Activated CD4-positive, alpha-beta memory T cell treated with anti-CD3 and anti-CD28 coated beads, Interleukin-2, amount 10 ng/mL, durations not matched to agents 7 days and 5 days (primary cell): ENCODE measurements around the gene PPY. TPM values are rescaled to one million over a fixed set of nuclear protein-coding genes. Genes with fewer than 3 reads are reported as not detected.
A peak's percentile ranks its signal among the peaks of the same experiment; 100 is the strongest.

Source experiments
- CTCF ChIA-PET: fragments of 350-600 bp; sonication (Branson Sonifier 250); formaldehyde crosslinking; loops from one replicate; lab custom pipeline; 2021; ENCODE audit warnings: antibody characterized with exemption, inconsistent platforms; lab: Charles Lee
- POLR2A ChIA-PET: fragments of 350-600 bp; sonication (Branson Sonifier 250); formaldehyde crosslinking; loops from one replicate; lab custom pipeline; 2021; ENCODE audit warnings: antibody characterized with exemption; lab: Charles Lee
- DNase-seq: peaks from one replicate; pipeline ENCODE4 v3.0.0-alpha.2; 2020
- H3K27ac Mint-ChIP-seq: one replicate; pipeline ENCODE4 v1.8.0; 2021; ENCODE audit warnings: mild to moderate bottlenecking, mixed read lengths
- H3K27me3 Mint-ChIP-seq: one replicate; pipeline ENCODE4 v1.8.0; 2021; ENCODE audit warnings: mixed read lengths
- H3K36me3 Mint-ChIP-seq: one replicate; pipeline ENCODE4 v1.8.0; 2021; ENCODE audit warnings: low read depth, mixed read lengths
- H3K4me1 Mint-ChIP-seq: one replicate; pipeline ENCODE4 v1.8.0; 2021; ENCODE audit warnings: mixed read lengths
- H3K4me3 Mint-ChIP-seq: one replicate; pipeline ENCODE4 v1.8.0; 2021; ENCODE audit warnings: mild to moderate bottlenecking, mixed read lengths
- H3K9me3 Mint-ChIP-seq: one replicate; pipeline ENCODE4 v1.8.0; 2021; ENCODE audit warnings: mixed read lengths
- total RNA-seq, 2 experiments: library from RNA; stranded (reverse); gene quantifications; one replicate each; pipeline ENCODE4 v1.2.3, GENCODE V29; 2021

PPY gene
- total RNA-seq, 2 experiments from 2014 or later, result not detected

DNA sequence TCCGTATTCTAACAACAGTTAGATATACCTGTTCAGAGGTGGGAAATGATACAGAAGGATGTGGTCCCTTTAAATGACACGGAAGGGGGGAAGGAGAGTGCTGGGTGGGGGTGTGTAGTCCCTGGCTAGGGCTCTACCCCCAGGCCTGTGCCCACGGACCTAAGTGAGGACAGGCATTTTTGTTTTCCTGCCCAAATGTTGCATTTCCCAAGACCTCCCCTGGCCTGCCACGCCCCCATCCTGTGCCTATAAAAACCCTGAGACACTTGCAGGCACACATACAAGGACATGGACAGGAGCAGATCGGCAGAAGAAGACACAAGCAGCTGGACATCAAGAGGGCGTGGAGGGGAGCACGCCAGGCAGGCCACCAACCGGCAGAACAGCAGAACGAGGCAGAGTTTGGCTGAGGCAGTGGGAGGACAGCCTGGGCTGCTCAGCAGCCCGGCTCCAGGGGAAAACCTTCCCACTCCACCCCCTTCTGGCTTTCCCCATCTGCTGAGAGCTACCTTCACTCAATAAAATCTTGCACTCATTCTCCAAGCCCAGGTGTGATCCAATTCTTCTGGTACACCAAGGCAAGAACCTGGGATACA, 21.7 kb downstream of the PPY start:
- CTCF ChIA-PET, result interaction anchor here (1.3 kb wide), 1 partner anchor 121 kb away, joined by 3 read pairs; no protein-coding TSS in a partner anchor
- POLR2A ChIA-PET, result no interaction called here

DNA sequence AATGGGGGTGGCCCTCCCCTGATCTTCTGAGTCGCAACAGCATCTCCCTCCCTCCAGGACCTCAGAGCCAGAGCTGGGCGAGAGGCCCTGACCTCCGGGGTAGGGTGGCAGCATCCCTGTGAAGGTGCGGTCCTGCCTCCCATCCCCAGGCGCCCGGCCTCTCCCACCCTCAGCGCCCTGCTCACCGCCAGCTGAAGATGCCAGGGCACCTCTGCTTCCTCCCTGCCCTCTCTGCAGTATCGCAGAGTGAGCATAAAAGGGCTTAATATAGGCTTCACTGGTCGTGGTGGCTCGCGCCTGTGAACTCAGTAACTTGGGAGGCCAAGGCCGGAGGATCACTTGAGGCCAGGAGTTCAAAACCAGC, 24.3 kb downstream of the PPY start:
- ChIA-PET POLR2A (no interaction called here), CTCF (interaction anchor here (0.9 to 3.2 kb wide), 6 partner anchors 8 to 124 kb away, joined by 3 to 8 read pairs (median 4); no protein-coding TSS in a partner anchor)
- no peaks in the 10 kb centered on the region for H3K27me3 Mint-ChIP-seq
- no peaks in the 10 kb centered on the region for H3K36me3 Mint-ChIP-seq
- H3K4me3 Mint-ChIP-seq, result peak overlapping the region; percentile 71
- no peaks in the 10 kb centered on the region for H3K9me3 Mint-ChIP-seq
- peak overlapping the region; percentile 67 for H3K27ac Mint-ChIP-seq
- H3K4me1 Mint-ChIP-seq, result peaks cover 21% of the 10 kb centered on the region
- DNase-seq, result no peak

More for the DNA sequence above, 21.7 kb downstream of the PPY start:
- DNase-seq, result no peak
- peaks cover 33% of the 10 kb centered on the region for H3K4me1 Mint-ChIP-seq
- no peaks in the 10 kb centered on the region for H3K36me3 Mint-ChIP-seq
- no peak overlapping the region for H3K4me3 Mint-ChIP-seq
- no peaks in the 10 kb centered on the region for H3K9me3 Mint-ChIP-seq
- H3K27me3 Mint-ChIP-seq, result no peaks in the 10 kb centered on the region
- H3K27ac Mint-ChIP-seq, result no peak overlapping the region

DNA sequence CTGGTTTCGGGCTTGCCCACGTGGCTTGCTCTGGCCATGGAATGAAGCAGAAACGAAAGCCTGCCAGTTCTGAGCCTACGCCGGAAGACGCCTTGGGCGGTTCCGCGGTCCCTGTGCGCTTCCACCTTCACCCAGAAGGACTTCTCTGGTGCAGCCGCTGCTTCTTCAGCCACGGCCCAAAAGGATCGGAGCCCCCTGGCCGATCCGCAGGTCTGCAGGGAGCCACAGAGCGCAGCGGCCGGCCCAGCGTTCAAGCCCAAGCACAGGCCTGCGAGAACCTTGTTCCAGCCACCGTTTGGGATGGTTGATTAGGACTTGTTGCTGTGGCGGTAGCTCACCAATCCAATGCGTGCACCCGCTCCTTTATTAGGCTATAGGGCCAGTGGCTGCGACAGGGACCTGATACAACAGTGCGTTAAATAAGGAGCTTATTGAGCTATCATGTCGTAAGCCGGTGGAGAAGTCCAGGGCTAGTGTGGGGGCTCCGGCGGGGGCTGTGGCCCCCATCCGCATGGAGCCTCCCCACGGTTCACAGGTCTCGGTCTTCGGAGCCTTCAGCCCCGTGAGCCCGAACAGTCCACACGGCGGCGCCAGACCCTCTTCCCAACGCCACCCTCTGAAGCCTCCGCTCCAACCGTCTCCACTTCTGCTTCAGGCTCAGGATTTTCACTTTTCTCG, 24.8 kb downstream of the PPY start:
- peaks cover 21% of the 10 kb centered on the region for H3K4me1 Mint-ChIP-seq
- no peaks in the 10 kb centered on the region for H3K36me3 Mint-ChIP-seq
- H3K27me3 Mint-ChIP-seq, result no peaks in the 10 kb centered on the region
- H3K27ac Mint-ChIP-seq, result peak overlapping the region; percentile 67
- ChIA-PET POLR2A (no interaction called here), CTCF (interaction anchor here (0.9 to 3.2 kb wide), 7 partner anchors 9 to 125 kb away, joined by 3 to 8 read pairs (median 4); no protein-coding TSS in a partner anchor)
- H3K4me3 Mint-ChIP-seq, result peak overlapping the region; percentile 71
- no peaks in the 10 kb centered on the region for H3K9me3 Mint-ChIP-seq
- peak; percentile 66 for DNase-seq

DNA sequence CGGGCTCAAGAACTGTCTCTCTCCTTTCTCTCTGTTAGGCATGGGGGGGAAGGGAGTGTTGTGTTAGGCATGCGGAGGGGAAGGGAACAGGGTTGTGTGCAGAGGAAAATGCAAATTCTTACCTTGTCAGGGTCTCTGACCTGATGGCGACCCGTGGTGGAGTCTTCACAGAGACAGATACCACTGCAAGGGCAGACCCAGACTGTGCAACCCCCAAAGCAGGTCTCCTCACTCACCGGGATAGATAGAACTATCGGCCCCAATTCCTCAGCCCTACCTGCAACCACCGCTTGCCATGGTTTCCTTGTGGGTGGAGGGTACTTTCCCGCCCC, 25.3 kb downstream of the PPY start:
- ChIA-PET CTCF (interaction anchor here (0.9 to 3.2 kb wide), 7 partner anchors 8 to 125 kb away, joined by 3 to 8 read pairs (median 4); no protein-coding TSS in a partner anchor), POLR2A (no interaction called here)
- Mint-ChIP-seq H3K36me3 (no peaks in the 10 kb centered on the region), H3K27me3 (no peaks in the 10 kb centered on the region), H3K4me1 (peaks cover 21% of the 10 kb centered on the region), H3K9me3 (no peaks in the 10 kb centered on the region), H3K27ac (peak overlapping the region; percentile 67), H3K4me3 (peak overlapping the region; percentile 71)
- no peak for DNase-seq

DNA sequence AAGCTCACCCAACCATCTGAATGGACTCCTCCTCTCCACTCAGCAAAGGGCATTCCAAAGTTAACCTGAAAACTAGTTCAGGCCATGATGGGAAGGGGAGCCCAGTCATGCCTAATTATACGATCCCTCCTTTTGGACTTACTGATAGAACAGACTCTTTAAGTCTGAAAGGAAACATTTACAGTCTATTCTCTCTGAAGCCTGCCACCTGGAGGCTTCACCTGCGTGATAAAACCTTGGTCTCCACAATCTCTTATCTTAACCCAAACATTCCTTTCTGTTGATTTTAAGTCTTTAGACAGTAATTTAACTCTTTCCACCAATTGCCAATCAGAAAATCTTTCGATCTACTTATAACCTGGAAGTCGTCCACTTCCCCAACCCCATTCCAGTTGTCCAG, 25.9 kb downstream of the PPY start:
- Mint-ChIP-seq H3K4me1 (peaks cover 21% of the 10 kb centered on the region), H3K27ac (no peak overlapping the region), H3K36me3 (no peaks in the 10 kb centered on the region), H3K9me3 (no peaks in the 10 kb centered on the region), H3K4me3 (peak overlapping the region; percentile 4), H3K27me3 (no peaks in the 10 kb centered on the region)
- no peak for DNase-seq
- ChIA-PET POLR2A (no interaction called here), CTCF (interaction anchor here (1.0 to 3.2 kb wide), 3 partner anchors 9 to 28 kb away, joined by 3 to 8 read pairs (median 5); no protein-coding TSS in a partner anchor)

DNA sequence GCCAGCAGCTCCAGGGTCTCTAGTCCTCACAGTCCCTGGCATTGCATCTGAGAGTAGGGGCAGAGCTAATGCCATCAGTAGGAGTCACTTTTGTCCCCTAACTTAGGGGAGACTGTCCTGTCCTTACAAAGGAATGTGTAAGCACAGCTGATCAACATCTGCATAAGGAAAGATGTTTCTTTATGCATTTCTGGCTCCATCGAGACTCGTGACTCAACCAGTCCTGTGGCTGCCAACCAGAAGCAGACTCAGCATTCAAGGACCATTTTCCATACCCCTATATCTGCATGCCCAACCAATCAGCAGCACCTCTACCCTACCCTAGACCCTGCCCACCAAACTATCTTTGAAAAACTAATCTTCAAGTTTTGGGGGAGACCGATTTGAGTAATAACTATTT, 26.7 kb downstream of the PPY start:
- H3K4me1 Mint-ChIP-seq, result peaks cover 21% of the 10 kb centered on the region
- H3K36me3 Mint-ChIP-seq, result no peaks in the 10 kb centered on the region
- H3K27ac Mint-ChIP-seq, result no peak overlapping the region
- no peak overlapping the region for H3K4me3 Mint-ChIP-seq
- no peak for DNase-seq
- H3K27me3 Mint-ChIP-seq, result no peaks in the 10 kb centered on the region
- ChIA-PET CTCF (interaction anchor here (1.6 to 2.0 kb wide), 4 partner anchors 12 to 36 kb away, joined by 4 to 9 read pairs (median 6); no protein-coding TSS in a partner anchor), POLR2A (no interaction called here)
- H3K9me3 Mint-ChIP-seq, result no peaks in the 10 kb centered on the region

DNA sequence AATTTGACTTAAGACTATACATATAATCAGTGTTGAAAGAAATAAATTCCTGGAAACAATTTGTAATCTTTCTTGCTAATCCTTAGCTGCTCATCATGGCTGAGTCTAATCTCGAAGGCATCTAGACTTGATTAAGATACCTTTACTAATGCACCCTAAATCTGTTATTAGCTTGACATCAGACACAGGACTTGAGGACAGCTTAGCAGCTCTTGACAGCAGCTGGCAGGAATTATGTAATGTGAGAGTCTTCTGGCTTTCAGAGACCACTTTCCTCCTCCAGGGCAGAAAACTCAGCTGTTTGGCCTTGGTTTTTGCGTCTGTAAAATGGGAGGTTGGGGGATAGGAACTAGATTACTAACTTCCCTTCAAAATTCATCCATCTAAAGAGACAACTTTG, 27.8 kb downstream of the PPY start:
- POLR2A ChIA-PET, result interaction anchor here (1.1 kb wide), 1 partner anchor 12 kb away, joined by 3 read pairs; no protein-coding TSS in a partner anchor
- Mint-ChIP-seq H3K27me3 (peaks cover 6% of the 10 kb centered on the region), H3K4me1 (peaks cover 21% of the 10 kb centered on the region), H3K27ac (no peak overlapping the region), H3K4me3 (no peak overlapping the region), H3K36me3 (no peaks in the 10 kb centered on the region), H3K9me3 (no peaks in the 10 kb centered on the region)
- CTCF ChIA-PET, result interaction anchor here (0.6 to 2.0 kb wide), 7 partner anchors 11 to 92 kb away, joined by 3 to 9 read pairs (median 4); no protein-coding TSS in a partner anchor
- no peak for DNase-seq

DNA sequence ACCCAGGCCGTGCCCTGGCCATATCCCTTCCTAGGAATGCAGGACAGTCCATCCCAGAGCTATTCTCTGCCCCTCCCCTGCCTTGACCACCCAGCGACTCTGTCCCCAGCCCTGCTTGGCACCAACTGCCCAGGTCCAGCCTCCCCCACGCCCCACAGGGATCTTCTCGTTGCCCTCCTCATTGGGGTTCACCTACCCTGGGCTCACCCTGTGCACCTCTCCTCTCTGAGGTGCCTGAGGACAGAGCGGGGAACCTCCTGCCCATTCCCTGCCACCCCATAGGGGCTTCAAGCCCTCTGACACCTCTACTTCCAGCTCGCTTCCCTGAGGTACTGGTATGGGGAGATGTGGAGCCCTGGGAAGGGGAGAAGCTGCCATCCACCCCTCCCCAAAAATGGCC, 28.7 kb downstream of the PPY start:
- no peak overlapping the region for H3K27ac Mint-ChIP-seq
- H3K27me3 Mint-ChIP-seq, result peaks cover 12% of the 10 kb centered on the region
- no peak overlapping the region for H3K4me3 Mint-ChIP-seq
- peaks cover 18% of the 10 kb centered on the region for H3K4me1 Mint-ChIP-seq
- no peaks in the 10 kb centered on the region for H3K36me3 Mint-ChIP-seq
- no peaks in the 10 kb centered on the region for H3K9me3 Mint-ChIP-seq
- ChIA-PET POLR2A (no interaction called here), CTCF (interaction anchor here (0.7 to 2.0 kb wide), 3 partner anchors 26 to 91 kb away, joined by 3 to 9 read pairs (median 5); no protein-coding TSS in a partner anchor)
- DNase-seq, result no peak

DNA sequence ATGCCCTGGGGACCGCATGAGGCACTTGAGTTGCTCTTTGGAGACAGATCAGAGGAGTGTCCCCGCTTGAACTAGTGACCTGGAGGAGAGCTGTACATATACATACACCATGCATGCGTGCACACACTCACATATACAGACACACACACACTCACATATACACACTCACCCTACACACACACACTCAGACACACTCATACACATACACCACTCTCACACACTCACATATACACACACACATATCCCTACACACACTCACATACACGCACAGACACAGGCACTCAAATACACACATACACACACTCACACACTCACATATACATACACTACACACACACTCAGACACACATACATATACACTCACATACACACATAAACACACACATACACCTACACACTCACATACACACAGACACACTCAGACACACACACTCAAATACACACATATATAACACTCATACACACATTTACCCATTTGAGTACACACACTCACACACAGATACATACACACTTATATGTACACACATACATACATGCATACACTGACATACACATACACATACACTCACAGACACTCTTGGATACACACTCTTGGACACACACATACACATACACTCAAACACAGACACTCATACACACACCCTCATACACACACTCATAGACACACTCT, 29.5 kb downstream of the PPY start:
- Mint-ChIP-seq H3K4me1 (peaks cover 17% of the 10 kb centered on the region), H3K27me3 (peaks cover 20% of the 10 kb centered on the region), H3K4me3 (no peak overlapping the region), H3K9me3 (no peaks in the 10 kb centered on the region), H3K36me3 (no peaks in the 10 kb centered on the region), H3K27ac (no peak overlapping the region)
- ChIA-PET POLR2A (no interaction called here), CTCF (interaction anchor here (1.5 kb wide), 1 partner anchor 83 kb away, joined by 3 read pairs; no protein-coding TSS in a partner anchor)
- DNase-seq, result no peak

DNA sequence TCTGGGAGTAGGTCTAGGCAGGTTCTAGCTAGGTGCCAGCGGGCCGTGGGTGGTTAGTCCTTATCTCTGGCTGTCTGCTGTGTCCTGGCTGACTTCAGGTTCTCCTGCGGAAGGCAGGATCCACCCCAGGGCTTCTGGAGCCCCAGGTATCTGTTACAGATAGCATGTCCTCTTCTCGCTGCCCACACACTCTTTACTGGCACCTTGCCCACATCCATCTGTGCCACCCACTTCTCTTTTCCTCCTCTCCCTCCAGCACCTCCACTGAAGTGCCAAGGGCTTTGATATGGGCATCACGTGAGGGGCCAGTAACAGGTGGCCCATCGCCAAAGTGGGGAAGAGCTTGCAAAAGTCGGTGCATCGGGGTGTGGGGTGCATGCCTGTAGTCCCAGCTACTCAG, 30.4 kb downstream of the PPY start:
- no peaks in the 10 kb centered on the region for H3K9me3 Mint-ChIP-seq
- H3K4me1 Mint-ChIP-seq, result peaks cover 10% of the 10 kb centered on the region
- no peak overlapping the region for H3K27ac Mint-ChIP-seq
- ChIA-PET CTCF (interaction anchor here (1.5 kb wide), 1 partner anchor 84 kb away, joined by 3 read pairs; no protein-coding TSS in a partner anchor), POLR2A (no interaction called here)
- H3K27me3 Mint-ChIP-seq, result peaks cover 27% of the 10 kb centered on the region
- no peaks in the 10 kb centered on the region for H3K36me3 Mint-ChIP-seq
- no peak for DNase-seq
- H3K4me3 Mint-ChIP-seq, result no peak overlapping the region

DNA sequence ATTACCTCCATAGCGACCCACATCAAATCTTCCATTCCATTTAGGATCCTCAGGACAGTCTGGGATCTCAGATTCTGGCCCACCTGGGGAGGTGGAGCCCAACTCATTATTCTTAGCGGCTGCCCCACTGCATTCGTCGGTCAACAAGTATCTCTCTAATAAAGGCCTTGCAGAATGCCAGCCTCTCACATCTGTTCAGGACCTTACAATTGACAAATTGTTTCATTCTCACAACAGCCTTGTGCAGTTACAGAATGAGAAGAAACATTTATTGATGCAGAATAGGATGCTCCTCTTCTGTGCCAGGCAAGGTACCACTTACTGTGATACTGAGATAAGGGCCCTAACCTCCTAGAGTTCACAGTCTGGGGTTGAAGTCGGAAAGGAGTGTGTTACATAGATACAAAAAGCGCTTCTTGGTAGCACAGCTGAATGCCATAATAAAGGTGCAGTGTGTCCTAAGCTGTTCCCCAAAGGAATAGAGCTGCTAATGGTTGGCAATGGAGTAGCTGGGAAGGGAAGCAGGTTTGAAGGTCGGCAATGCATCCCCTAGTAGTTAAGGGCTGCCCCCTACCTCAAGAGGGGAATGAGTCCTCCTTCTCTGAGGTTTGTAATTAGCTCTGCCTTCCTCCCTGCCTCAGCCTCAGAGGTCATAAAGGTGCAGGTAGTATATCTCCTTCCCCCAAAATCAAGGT, 32.6 kb downstream of the PPY start:
- DNase-seq, result no peak
- H3K36me3 Mint-ChIP-seq, result no peaks in the 10 kb centered on the region
- peaks cover 45% of the 10 kb centered on the region for H3K27me3 Mint-ChIP-seq
- ChIA-PET CTCF (interaction anchor here (0.6 to 4.5 kb wide), 19 partner anchors 8 to 231 kb away, joined by 3 to 25 read pairs (median 4); partner anchors contain the start of gene PPY), POLR2A (interaction anchor here (1.0 kb wide), 1 partner anchor 10 kb away, joined by 4 read pairs; no protein-coding TSS in a partner anchor)
- H3K4me1 Mint-ChIP-seq, result peaks cover 9% of the 10 kb centered on the region
- H3K27ac Mint-ChIP-seq, result no peak overlapping the region
- no peaks in the 10 kb centered on the region for H3K9me3 Mint-ChIP-seq
- H3K4me3 Mint-ChIP-seq, result no peak overlapping the region

DNA sequence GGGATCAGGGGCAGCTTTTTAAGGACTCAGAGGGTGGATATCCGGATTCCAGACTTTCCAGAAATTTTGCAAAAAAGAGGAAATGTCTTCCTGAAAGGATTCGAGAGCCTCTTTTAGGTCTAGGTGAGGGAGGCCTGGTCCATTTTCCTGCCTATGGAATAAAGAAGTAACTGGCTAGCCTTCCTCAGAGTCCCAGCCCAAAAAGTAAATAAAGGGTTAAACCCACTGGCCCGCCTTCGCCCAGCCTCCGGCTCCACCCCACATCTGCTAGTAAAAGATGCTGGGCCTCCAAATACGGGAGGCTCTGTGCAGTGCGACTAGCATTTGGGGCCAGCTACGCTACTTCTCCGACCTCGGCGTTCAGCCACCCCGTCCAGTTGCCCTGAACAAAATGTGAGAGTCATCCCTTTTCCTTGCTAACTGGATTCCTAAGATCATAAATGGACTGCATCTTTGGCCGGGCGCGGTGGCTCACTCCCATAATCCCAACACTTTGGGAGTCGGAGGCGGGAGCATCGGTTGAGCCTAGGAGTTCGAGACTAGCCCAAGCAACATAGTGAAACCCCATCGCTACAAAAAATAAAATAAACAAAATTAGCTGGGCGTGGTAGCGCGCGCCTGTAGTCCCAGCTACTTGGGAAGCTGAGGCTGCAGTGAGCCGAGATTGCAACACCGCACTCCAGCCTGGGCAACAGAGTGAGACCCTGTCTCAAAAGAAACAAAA, 34.1 kb downstream of the PPY start:
- peaks cover 56% of the 10 kb centered on the region for H3K27me3 Mint-ChIP-seq
- ChIA-PET POLR2A (interaction anchor here (1.0 kb wide), 1 partner anchor 97 kb away, joined by 4 read pairs; the partner anchor contains the start of gene NAGS), CTCF (interaction anchor here (1.1 to 4.5 kb wide), 5 partner anchors 9 to 135 kb away, joined by 3 to 25 read pairs (median 4); partner anchors contain the start of gene PPY)
- no peaks in the 10 kb centered on the region for H3K9me3 Mint-ChIP-seq
- H3K4me3 Mint-ChIP-seq, result no peak overlapping the region
- H3K27ac Mint-ChIP-seq, result no peak overlapping the region
- no peaks in the 10 kb centered on the region for H3K36me3 Mint-ChIP-seq
- peaks cover 9% of the 10 kb centered on the region for H3K4me1 Mint-ChIP-seq
- DNase-seq, result peak; percentile 43
